Small intestine (tissue), 7 donors: Measurements from ENCODE around the gene MEGF6. TPM values are rescaled to one million over a fixed set of nuclear protein-coding genes. Genes with fewer than 3 reads are reported as not detected.

Experiments used
- DNase-seq, 2 donors: peaks; one replicate each; pipeline versions ENCODE4 v3.0.0 to v3.0.0-alpha.2; 2013
- FAIRE-seq: peaks from 2 replicates; lab custom pipeline; 2012; peaks lifted over from hg19 to GRCh38; lab: Jason Lieb, UNC
- H3K27ac ChIP-seq, 3 donors: one replicate each; pipeline ENCODE4 v1.5.1; 2013; ENCODE audit warnings: low read length in 2 of 3, mild to moderate bottlenecking in 2 of 3, control low read depth in 1 of 3, inconsistent platforms in 1 of 3, low read depth in 1 of 3, moderate library complexity in 1 of 3
- H3K27me3 ChIP-seq, 3 donors: one replicate each; pipeline ENCODE4 v1.6.1; 2013; ENCODE audit warnings: low read length in 3 of 3, inconsistent platforms in 1 of 3; ENCODE audit not compliant: control insufficient read depth in 3 of 3, insufficient read depth in 3 of 3
- H3K36me3 ChIP-seq, 3 donors: one replicate each; pipeline ENCODE4 v1.6.1; 2013; ENCODE audit warnings: low read length in 3 of 3, inconsistent platforms in 1 of 3, low read depth in 1 of 3, mild to moderate bottlenecking in 1 of 3, moderate library complexity in 1 of 3; ENCODE audit not compliant: control insufficient read depth in 3 of 3, insufficient read depth in 2 of 3
- H3K4me1 ChIP-seq, 3 donors: one replicate each; pipeline ENCODE4 v1.6.1; 2013; ENCODE audit warnings: low read length in 2 of 3, inconsistent platforms in 1 of 3, low read depth in 1 of 3, mild to moderate bottlenecking in 1 of 3, moderate library complexity in 1 of 3; ENCODE audit not compliant: control insufficient read depth in 3 of 3, insufficient read depth in 2 of 3
- H3K4me3 ChIP-seq, 3 donors: one replicate each; pipeline ENCODE4 v1.5.1; 2013; ENCODE audit warnings: low read length in 3 of 3, control low read depth in 1 of 3, inconsistent platforms in 1 of 3, low read depth in 1 of 3, mild to moderate bottlenecking in 1 of 3, moderate library complexity in 1 of 3
- H3K9me3 ChIP-seq, 2 donors: one replicate each; pipeline ENCODE4 v1.6.1; 2013; ENCODE audit warnings: low read depth in 1 of 2, low read length in 1 of 2; ENCODE audit not compliant: control insufficient read depth in 2 of 2, insufficient read depth in 1 of 2
- WGBS, 3 donors: extraction: QIAGEN DNeasy Blood & Tissue Kit; methylation state at CpG; one replicate each; pipeline ENCODE4 v1.1.7; 2013; 5-methylcytosine and 5-hydroxymethylcytosine counted together
- polyA plus RNA-seq, 4 donors: library from polyadenylated mRNA; stranded (reverse) in 3 of 4; unstranded in 1 of 4; fragments of 200-250 nt in 3 of 4; fragments of 120-200 nt in 1 of 4; gene quantifications; one replicate each; pipeline versions ENCODE4 v1.2.1 to v1.2.3, GENCODE V29; 2013
- donor health status: healthy with polysubstance abuse.
- donor health status: control.
- donor health status: control.
- donor health status: Bipolar disorder and iron deficiency.
- donor health status: healthy.

The MEGF6 gene
- polyA plus RNA-seq, 4 donors = 0.45 to 5.8 (median 3.7) TPM

GRCh38 chr1:3598522-3599285 lies 12.6 kb downstream of the MEGF6 start:
- Histone ChIP-seq H3K4me3 (no peak overlapping the region), H3K9me3 (no peaks in the 10 kb centered on the region), H3K27me3 (no peaks in the 10 kb centered on the region), H3K27ac (no peak overlapping the region), H3K36me3 (peaks cover 0 to 4% (median 0%) of the 10 kb centered on the region in 3 donors), H3K4me1 (peaks cover 0 to 9% (median 5%) of the 10 kb centered on the region in 3 donors)
- WGBS, 3 donors = 45 to 51% (median 51%) methylated on average over 29 to 30 of the region's 30 CpGs
- no peak for DNase-seq
- no peak for FAIRE-seq

GRCh38 chr1:3598051-3598491 lies 13.2 kb downstream of the MEGF6 start:
- Histone ChIP-seq H3K27ac (no peak overlapping the region), H3K36me3 (peaks cover 0 to 4% (median 0%) of the 10 kb centered on the region in 3 donors), H3K27me3 (no peaks in the 10 kb centered on the region), H3K4me3 (no peak overlapping the region), H3K4me1 (peaks cover 0 to 9% (median 5%) of the 10 kb centered on the region in 3 donors), H3K9me3 (no peaks in the 10 kb centered on the region)
- FAIRE-seq (no peak), DNase-seq (peak in 1 of 2 donors; percentile 35)
- WGBS, 3 donors = 31 to 38% (median 37%) methylated on average over 26 of the region's 26 CpGs

GRCh38 chr1:3597599-3597964 lies 13.7 kb downstream of the MEGF6 start:
- FAIRE-seq (no peak), DNase-seq (no peak)
- Histone ChIP-seq H3K27me3 (no peaks in the 10 kb centered on the region), H3K4me1 (peaks cover 0 to 9% (median 5%) of the 10 kb centered on the region in 3 donors), H3K9me3 (no peaks in the 10 kb centered on the region), H3K4me3 (no peak overlapping the region), H3K27ac (no peak overlapping the region), H3K36me3 (peaks cover 0 to 4% (median 0%) of the 10 kb centered on the region in 3 donors)
- 35 to 56% (median 37%) methylated on average over 10 to 11 of the region's 11 CpGs for WGBS, 3 donors

- FAIRE-seq (no peak), DNase-seq (no peak)
- no peak overlapping the region for H3K4me3 ChIP-seq
- no peaks in the 10 kb centered on the region for H3K9me3 ChIP-seq
- H3K27me3 ChIP-seq = no peaks in the 10 kb centered on the region
- 75 to 79% (median 77%) methylated on average over 28 to 29 of the region's 29 CpGs for WGBS, 3 donors
- H3K4me1 ChIP-seq = peaks cover 0 to 9% (median 5%) of the 10 kb centered on the region in 3 donors
- H3K36me3 ChIP-seq = peaks cover 0 to 4% (median 0%) of the 10 kb centered on the region in 3 donors
- H3K27ac ChIP-seq = no peak overlapping the region
Observed at GRCh38 chr1:3596663-3597598, 14.4 kb downstream of the MEGF6 start.

GRCh38 chr1:3595949-3596348 lies 15.4 kb downstream of the MEGF6 start:
- Histone ChIP-seq H3K27me3 (no peaks in the 10 kb centered on the region), H3K27ac (no peak overlapping the region), H3K4me1 (peaks cover 0 to 10% (median 5%) of the 10 kb centered on the region in 3 donors), H3K36me3 (peaks cover 0 to 4% (median 0%) of the 10 kb centered on the region in 3 donors), H3K9me3 (no peaks in the 10 kb centered on the region), H3K4me3 (no peak overlapping the region)
- no peak for FAIRE-seq
- WGBS, 3 donors = 75 to 92% (median 79%) methylated on average over 6 to 7 of the region's 7 CpGs
- no peak for DNase-seq

- no peaks in the 10 kb centered on the region for H3K9me3 ChIP-seq
- no peak overlapping the region for H3K27ac ChIP-seq
- H3K4me1 ChIP-seq = peaks cover 0 to 21% (median 5%) of the 10 kb centered on the region in 3 donors
- no peak for FAIRE-seq
- peaks cover 0 to 2% (median 0%) of the 10 kb centered on the region in 3 donors for H3K27me3 ChIP-seq
- H3K4me3 ChIP-seq = no peak overlapping the region
- no peak for DNase-seq
- 75 to 83% (median 83%) methylated on average over 31 of the region's 31 CpGs for WGBS, 3 donors
- no peaks in the 10 kb centered on the region for H3K36me3 ChIP-seq
Observed at GRCh38 chr1:3594706-3595377, 16.5 kb downstream of the MEGF6 start.

- 66 to 83% (median 78%) methylated on average over 10 of the region's 10 CpGs for WGBS, 3 donors
- no peak overlapping the region for H3K4me3 ChIP-seq
- H3K27me3 ChIP-seq = peaks cover 0 to 2% (median 0%) of the 10 kb centered on the region in 3 donors
- no peaks in the 10 kb centered on the region for H3K9me3 ChIP-seq
- no peak for DNase-seq
- H3K4me1 ChIP-seq = peaks cover 0 to 21% (median 5%) of the 10 kb centered on the region in 3 donors
- no peak for FAIRE-seq
- H3K36me3 ChIP-seq = no peaks in the 10 kb centered on the region
- H3K27ac ChIP-seq = no peak overlapping the region
Observed at GRCh38 chr1:3593745-3594144, 17.6 kb downstream of the MEGF6 start.

- Histone ChIP-seq H3K36me3 (no peaks in the 10 kb centered on the region), H3K9me3 (no peaks in the 10 kb centered on the region), H3K4me1 (peaks cover 0 to 21% (median 5%) of the 10 kb centered on the region in 3 donors), H3K27me3 (peaks cover 0 to 2% (median 0%) of the 10 kb centered on the region in 3 donors), H3K27ac (no peak overlapping the region), H3K4me3 (no peak overlapping the region)
- WGBS, 3 donors = 82 to 86% (median 86%) methylated on average over 12 to 17 of the region's 17 CpGs
- FAIRE-seq (no peak), DNase-seq (no peak)
Observed at GRCh38 chr1:3593334-3593733, 18.0 kb downstream of the MEGF6 start.
